HEK293 (cell line): Measurements from ENCODE around the gene CDK11B.
A peak's percentile ranks its signal among the peaks of the same experiment; 100 is the strongest.

Source experiments
- CTCF ChIA-PET: fragments of 350-600 bp; formaldehyde crosslinking; extraction: SDS; loops from one replicate; lab custom pipeline; 2021; ENCODE audit warnings: antibody characterized with exemption; lab: Yijun Ruan, JAX
- POLR2A ChIA-PET: fragments of 300-600 bp; formaldehyde crosslinking; extraction: SDS; loops from one replicate; lab custom pipeline; 2020; ENCODE audit warnings: antibody characterized with exemption, inconsistent platforms; lab: Yijun Ruan, JAX
- H3K27ac ChIP-seq: fragments of 200-500 bp; sonication (Bioruptor generic); 2 replicates; pipeline ENCODE4 v1.5.1; 2014; ENCODE audit warnings: low read depth, low read length, control low read depth, inconsistent platforms; ENCODE audit errors: extremely low read depth
- H3K36me3 ChIP-seq, 2 experiments: fragments of 200-500 bp in 1 of 2; sonication (Bioruptor generic) in 1 of 2; 1 replicate in 1 of 2; 2 replicates in 1 of 2; pipeline ENCODE4 v1.5.1; 2014 to 2017; ENCODE audit warnings: inconsistent platforms in 2 of 2, low read length in 2 of 2; ENCODE audit not compliant: control insufficient read depth in 2 of 2, insufficient read depth in 1 of 2
- H3K4me1 ChIP-seq: fragments of 200-500 bp; sonication (Bioruptor generic); 2 replicates; pipeline ENCODE4 v1.5.1; 2014; ENCODE audit warnings: mild to moderate bottlenecking, low read length, inconsistent platforms; ENCODE audit not compliant: control insufficient read depth, insufficient read depth
- H3K4me3 ChIP-seq: 2 replicates; pipeline ENCODE4 v1.5.1; 2011; ENCODE audit warnings: low read depth, mild to moderate bottlenecking, control low read depth, low read length, moderate library complexity
- H3K9me3 ChIP-seq: fragments of 200-500 bp; sonication (Bioruptor generic); 2 replicates; pipeline ENCODE4 v1.5.1; 2014; ENCODE audit warnings: low read depth, low read length, inconsistent platforms; ENCODE audit not compliant: control insufficient read depth, insufficient read depth
- BCL11A ChIP-seq: fragments of 450-650 bp; formaldehyde crosslinking; IDR thresholded peaks from 2 replicates; pipeline ENCODE4 v1.5.1; 2016; ENCODE audit warnings: low read depth, missing biosample characterization, missing genetic modification characterization
- EGR2 ChIP-seq: fragments of 450-650 bp; formaldehyde crosslinking; IDR thresholded peaks from 2 replicates; pipeline ENCODE4 v1.5.1; 2016; ENCODE audit warnings: low read depth, missing biosample characterization, missing genetic modification characterization
- GLIS1 ChIP-seq: fragments of 450-650 bp; formaldehyde crosslinking; IDR thresholded peaks from 2 replicates; pipeline ENCODE4 v1.5.1; 2016; ENCODE audit warnings: missing biosample characterization, missing genetic modification characterization
- KLF1 ChIP-seq: fragments of 450-650 bp; formaldehyde crosslinking; IDR thresholded peaks from 2 replicates; pipeline ENCODE4 v1.5.1; 2016; ENCODE audit warnings: missing biosample characterization, missing genetic modification characterization
- SCRT1 ChIP-seq: fragments of 450-650 bp; formaldehyde crosslinking; IDR thresholded peaks from 2 replicates; pipeline ENCODE4 v1.5.1; 2016; ENCODE audit warnings: missing biosample characterization, missing genetic modification characterization, borderline replicate concordance
- SP2 ChIP-seq: fragments of 450-650 bp; formaldehyde crosslinking; IDR thresholded peaks from 2 replicates; pipeline ENCODE4 v1.5.1; 2016; ENCODE audit warnings: missing biosample characterization, missing genetic modification characterization
- WT1 ChIP-seq: fragments of 450-650 bp; formaldehyde crosslinking; IDR thresholded peaks from 2 replicates; pipeline ENCODE4 v1.5.1; 2016; ENCODE audit warnings: missing biosample characterization, missing genetic modification characterization
- ZBTB7A ChIP-seq: fragments of 450-650 bp; formaldehyde crosslinking; IDR thresholded peaks from 2 replicates; pipeline ENCODE4 v1.5.1; 2016; ENCODE audit warnings: low read depth, missing biosample characterization, missing genetic modification characterization
- ZBTB8A ChIP-seq: fragments of 450-650 bp; formaldehyde crosslinking; IDR thresholded peaks from 2 replicates; pipeline ENCODE4 v1.5.1; 2016; ENCODE audit warnings: missing biosample characterization, missing genetic modification characterization
- ZFHX2 ChIP-seq: fragments of 450-650 bp; formaldehyde crosslinking; conservative IDR thresholded peaks from 2 replicates; pipeline ENCODE4 v1.5.1; 2016; ENCODE audit warnings: missing biosample characterization, missing genetic modification characterization
- ZNF121 ChIP-seq: fragments of 450-650 bp; formaldehyde crosslinking; IDR thresholded peaks from 2 replicates; pipeline ENCODE4 v1.5.1; 2016; ENCODE audit warnings: missing biosample characterization, missing genetic modification characterization
- ZNF169 ChIP-seq: fragments of 450-650 bp; formaldehyde crosslinking; IDR thresholded peaks from 2 replicates; pipeline ENCODE4 v1.5.1; 2016; ENCODE audit warnings: missing biosample characterization, missing genetic modification characterization
- ZNF292 ChIP-seq: fragments of 450-650 bp; formaldehyde crosslinking; IDR thresholded peaks from 2 replicates; pipeline ENCODE4 v1.5.1; 2016; ENCODE audit warnings: low read depth, missing biosample characterization, missing genetic modification characterization, borderline replicate concordance
- ZNF473 ChIP-seq: fragments of 450-650 bp; formaldehyde crosslinking; IDR thresholded peaks from 2 replicates; pipeline ENCODE4 v1.5.1; 2017; ENCODE audit warnings: missing biosample characterization, missing genetic modification characterization
- ZNF530 ChIP-seq: fragments of 450-650 bp; formaldehyde crosslinking; IDR thresholded peaks from 2 replicates; pipeline ENCODE4 v1.5.1; 2016; ENCODE audit warnings: low read depth, missing biosample characterization, missing genetic modification characterization
- ZNF600 ChIP-seq: fragments of 450-650 bp; formaldehyde crosslinking; IDR thresholded peaks from 2 replicates; pipeline ENCODE4 v1.5.1; 2016; ENCODE audit warnings: missing biosample characterization, missing genetic modification characterization
- ZNF677 ChIP-seq: fragments of 450-650 bp; IDR thresholded peaks from 2 replicates; pipeline ENCODE4 v1.5.0; 2018; ENCODE audit warnings: missing biosample characterization, mild to moderate bottlenecking, missing genetic modification characterization, moderate library complexity
- ZNF701 ChIP-seq: fragments of 450-650 bp; formaldehyde crosslinking; IDR thresholded peaks from 2 replicates; pipeline ENCODE4 v1.5.1; 2016; ENCODE audit warnings: missing biosample characterization, missing genetic modification characterization
- ZSCAN16 ChIP-seq: fragments of 450-650 bp; formaldehyde crosslinking; IDR thresholded peaks from 2 replicates; pipeline ENCODE4 v1.5.1; 2016; ENCODE audit warnings: missing biosample characterization, missing genetic modification characterization
- ZSCAN4 ChIP-seq: fragments of 450-650 bp; formaldehyde crosslinking; IDR thresholded peaks from 2 replicates; pipeline ENCODE4 v1.5.1; 2017; ENCODE audit warnings: missing biosample characterization, missing genetic modification characterization
- TF ChIP-seq, protein P1 (sequence below): fragments of 450-650 bp; formaldehyde crosslinking; IDR thresholded peaks from 2 replicates; pipeline ENCODE4 v1.5.1; 2016; ENCODE audit warnings: missing biosample characterization, missing genetic modification characterization

Gene CDK11B

GRCh38 chr1:1625824-1626206 is 33.0 kb downstream of the CDK11B start:
- Histone ChIP-seq H3K9me3 (no peaks in the 10 kb centered on the region), H3K36me3 (peaks cover 0 to 35% of the 10 kb centered on the region in 2 experiments; a peak in 1 of 3 replicates), H3K27ac (no peak overlapping the region), H3K4me3 (no peak overlapping the region), H3K4me1 (no peaks in the 10 kb centered on the region)
- ChIA-PET CTCF (no interaction called here), POLR2A (no interaction called here)
- TF ChIP-seq ZFHX2 (tag by site-specific recombination) (peak; percentile 93), ZNF292 (no peak), ZNF600 (tag by site-specific recombination) (peak; percentile 80), ZSCAN4 (no peak), ZNF121 (tag by site-specific recombination) (no peak), WT1 (no peak), EGR2 (tag by site-specific recombination) (peak; percentile 87), ZNF473 (tag by site-specific recombination) (no peak), ZNF169 (tag by site-specific recombination) (no peak), ZNF677 (no peak), SP2 (tag by site-specific recombination) (peak; percentile 46), ZNF701 (tag by site-specific recombination) (no peak), ZNF530 (no peak), SCRT1 (tag by site-specific recombination) (no peak), GLIS1 (peak; percentile 45; the same call in 1 of the 2 replicates), KLF1 (tag by site-specific recombination) (peak; percentile 70), ZSCAN16 (no peak), ZBTB7A (tag by site-specific recombination) (no peak)
- TF ChIP-seq, protein P1, sequence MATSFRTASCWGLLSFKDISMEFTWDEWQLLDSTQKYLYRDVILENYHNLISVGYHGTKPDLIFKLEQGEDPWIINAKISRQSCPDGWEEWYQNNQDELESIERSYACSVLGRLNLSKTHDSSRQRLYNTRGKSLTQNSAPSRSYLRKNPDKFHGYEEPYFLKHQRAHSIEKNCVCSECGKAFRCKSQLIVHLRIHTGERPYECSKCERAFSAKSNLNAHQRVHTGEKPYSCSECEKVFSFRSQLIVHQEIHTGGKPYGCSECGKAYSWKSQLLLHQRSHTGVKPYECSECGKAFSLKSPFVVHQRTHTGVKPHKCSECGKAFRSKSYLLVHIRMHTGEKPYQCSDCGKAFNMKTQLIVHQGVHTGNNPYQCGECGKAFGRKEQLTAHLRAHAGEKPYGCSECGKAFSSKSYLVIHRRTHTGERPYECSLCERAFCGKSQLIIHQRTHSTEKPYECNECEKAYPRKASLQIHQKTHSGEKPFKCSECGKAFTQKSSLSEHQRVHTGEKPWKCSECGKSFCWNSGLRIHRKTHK (tag by site-specific recombination), result no peak

DNA sequence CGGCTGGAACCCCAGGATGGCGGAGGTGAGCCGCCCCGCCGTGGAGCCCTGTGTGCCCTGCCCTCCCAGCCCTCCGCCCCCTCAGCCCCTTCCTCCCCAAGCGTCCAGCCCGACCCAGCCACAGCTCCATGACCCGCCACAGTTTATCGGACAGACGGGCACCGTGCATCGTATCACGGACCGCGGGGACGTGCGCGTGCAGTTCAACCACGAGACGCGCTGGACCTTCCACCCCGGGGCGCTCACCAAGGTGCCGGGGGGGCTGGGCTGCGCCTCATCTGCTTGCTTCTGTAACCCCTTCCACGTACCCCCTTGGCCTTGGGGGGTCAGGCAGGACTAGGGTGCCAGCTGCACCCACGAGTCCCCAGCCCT is 33.4 kb downstream of the CDK11B start:
- Histone ChIP-seq H3K27ac (no peak overlapping the region), H3K9me3 (no peaks in the 10 kb centered on the region), H3K4me1 (no peaks in the 10 kb centered on the region), H3K4me3 (no peak overlapping the region), H3K36me3 (peaks cover 0 to 35% of the 10 kb centered on the region in 2 experiments; a peak in 1 of 3 replicates)
- ChIA-PET CTCF (no interaction called here), POLR2A (no interaction called here)
- TF ChIP-seq ZNF473 (tag by site-specific recombination) (no peak), ZBTB8A (0 out of 2 replicates have a peak, but pooled peaks have one; percentile 3), BCL11A (tag by site-specific recombination) (0 out of 2 replicates have a peak, but pooled peaks have one; percentile 16)
